ENCODE measurements around the gene SPDYE2. TPM values are rescaled to one million over a fixed set of nuclear protein-coding genes. Genes with fewer than 3 reads are reported as not detected.

Gene SPDYE2
- total RNA-seq, 2 donors from 2014 or later, result not detected

Other genes starting within 250 kb of the SPDYE2 start
- gene SPDYE6, start 194.8 kb upstream of the SPDYE2 start, total RNA-seq, result not detected
- 10 to 100 TPM; 30.3 to 35.0 TPM for gene PRKRIP1, start 154.9 kb upstream of the SPDYE2 start, total RNA-seq
- 10 to 100 TPM; 24.3 to 26.1 TPM for gene ORAI2, start 117.7 kb upstream of the SPDYE2 start, total RNA-seq
- gene ALKBH4, start 86.4 kb upstream of the SPDYE2 start, total RNA-seq, result 10 to 100 TPM; 16.2 to 17.2 TPM
- 10 to 100 TPM; 30.9 to 43.5 TPM for gene LRWD1, start 86.2 kb upstream of the SPDYE2 start, total RNA-seq
- 10 to 100 TPM; 48.6 to 59.0 TPM for gene POLR2J, start 72.3 kb upstream of the SPDYE2 start, total RNA-seq
- 10 to 100 TPM in 1 of 2 donors, 1 to 10 TPM in 1; 3.5 to 11.5 TPM for gene RASA4B, start 33.4 kb upstream of the SPDYE2 start, total RNA-seq
- gene UPK3BL2, start 7.5 kb upstream of the SPDYE2 start, total RNA-seq, result 10 to 100 TPM in 1 of 2 donors, 1 to 10 TPM in 1; 9.8 to 25.5 TPM
- gene POLR2J3, start 21.4 kb downstream of the SPDYE2 start, total RNA-seq, result 10 to 100 TPM; 24.9 to 42.9 TPM
- gene RASA4, start 65.5 kb downstream of the SPDYE2 start, total RNA-seq, result 10 to 100 TPM; 10.9 to 44.0 TPM
- 10 to 100 TPM; 16.8 to 18.7 TPM for gene UPK3BL1, start 91.6 kb downstream of the SPDYE2 start, total RNA-seq
- gene SPDYE2B, start 99.1 kb downstream of the SPDYE2 start, total RNA-seq, result not detected
- gene POLR2J2, start 120.4 kb downstream of the SPDYE2 start, total RNA-seq, result 10 to 100 TPM in 1 of 2 donors, 1 to 10 TPM in 1; 7.0 to 15.5 TPM
- 1 to 10 TPM; 5.6 to 7.8 TPM for gene FAM185A, start 197.8 kb downstream of the SPDYE2 start, total RNA-seq